Skeletal muscle satellite cell (primary cell): Measurements from ENCODE around the gene DNLZ. TPM values are rescaled to one million over a fixed set of nuclear protein-coding genes. Genes with fewer than 3 reads are reported as not detected.
"Not testable (repeated sequence)": the region's sequence is repeated elsewhere in the genome, so short reads cannot be mapped to it uniquely, and the experiment has no call there.

Source experiments
- H3K27me3 ChIP-seq: 2 replicates; pipeline ENCODE4 v1.7.0; 2013; ENCODE audit warnings: low read length; ENCODE audit not compliant: control insufficient read depth, insufficient read depth
- H3K36me3 ChIP-seq: 2 replicates; pipeline ENCODE4 v1.7.0; 2013; ENCODE audit warnings: mild to moderate bottlenecking, control low read depth, low read length; ENCODE audit not compliant: insufficient read depth
- H3K4me1 ChIP-seq: 2 replicates; pipeline ENCODE4 v1.7.0; 2013; ENCODE audit warnings: low read length; ENCODE audit not compliant: control insufficient read depth, insufficient read depth
- H3K4me2 ChIP-seq: 2 replicates; pipeline ENCODE4 v1.7.0; 2013; ENCODE audit warnings: mild to moderate bottlenecking, low read length
- H3K4me3 ChIP-seq: 2 replicates; pipeline ENCODE4 v1.7.0; 2013; ENCODE audit warnings: low read length
- H3K9ac ChIP-seq: 2 replicates; pipeline ENCODE4 v1.7.0; 2013; ENCODE audit warnings: mild to moderate bottlenecking, low read depth, low read length, moderate library complexity
- H3K9me3 ChIP-seq: replicated peaks from 2 replicates; pipeline ENCODE4 v1.7.0; 2013; ENCODE audit warnings: mild to moderate bottlenecking, control low read depth, low read length
- total RNA-seq: library from RNA; depleted of rRNA; stranded (reverse); fragments of >200 nt; gene quantifications from 2 replicates; pipeline ENCODE4 v1.2.3, GENCODE V29; 2012; rRNA removed

The DNLZ gene
- 7.6 and 10.3 TPM in 2 replicates for total RNA-seq

- H3K4me1 ChIP-seq: peaks cover 14% of the 10 kb centered on the region
- peaks cover 4% of the 10 kb centered on the region for H3K36me3 ChIP-seq
- H3K27me3 ChIP-seq: no peaks in the 10 kb centered on the region
- H3K4me3 ChIP-seq: peak within 1 kb of the TSS; percentile 97
- no peaks in the 10 kb centered on the region for H3K9me3 ChIP-seq
- peak within 1 kb of the TSS; percentile 90 for H3K4me2 ChIP-seq
- H3K9ac ChIP-seq: peak within 1 kb of the TSS; percentile 100
These were observed at the start of gene DNLZ for GRCh38 chr9:136363106-136363948. TSS of gene DNLZ (minus strand) at chr9:136363744. CDS start at chr9:136363714, 30 bp downstream.

GRCh38 chr9:136412962-136413361 lies 49.4 kb upstream of the DNLZ start:
- no peak overlapping the region for H3K9ac ChIP-seq
- H3K36me3 ChIP-seq: peaks cover 57% of the 10 kb centered on the region
- no peak overlapping the region for H3K4me3 ChIP-seq
- H3K4me2 ChIP-seq: no peak overlapping the region
- no peaks in the 10 kb centered on the region for H3K27me3 ChIP-seq
- H3K4me1 ChIP-seq: peaks cover 21% of the 10 kb centered on the region
- no peaks in the 10 kb centered on the region for H3K9me3 ChIP-seq

GRCh38 chr9:136411378-136411777 lies 47.8 kb upstream of the DNLZ start:
- Histone ChIP-seq H3K9ac (peak overlapping the region; percentile 99), H3K36me3 (peaks cover 55% of the 10 kb centered on the region), H3K4me1 (peaks cover 18% of the 10 kb centered on the region)

GRCh38 chr9:136410500-136411287 lies 47.1 kb upstream of the DNLZ start, which contains the start of the genes ENTR1 and PMPCA:
TSS of gene ENTR1 (minus strand) at chr9:136410614. CDS start at chr9:136410397, 217 bp downstream.
TSS of gene PMPCA (plus strand) at chr9:136410658. CDS start at chr9:136410669, 11 bp downstream.
- no peaks in the 10 kb centered on the region for H3K27me3 ChIP-seq
- peaks cover 51% of the 10 kb centered on the region for H3K36me3 ChIP-seq
- H3K4me2 ChIP-seq: peak within 1 kb of the TSS; percentile 89
- H3K4me1 ChIP-seq: peaks cover 18% of the 10 kb centered on the region
- H3K4me3 ChIP-seq: peak within 1 kb of the TSS; percentile 97
- no peaks in the 10 kb centered on the region for H3K9me3 ChIP-seq
- peak within 1 kb of the TSS; percentile 99 for H3K9ac ChIP-seq

More at GRCh38 chr9:136411378-136411777, 47.8 kb upstream of the DNLZ start:
- no peaks in the 10 kb centered on the region for H3K9me3 ChIP-seq
- peak overlapping the region; percentile 97 for H3K4me3 ChIP-seq
- no peaks in the 10 kb centered on the region for H3K27me3 ChIP-seq
- peak overlapping the region; percentile 88 for H3K4me2 ChIP-seq

- Histone ChIP-seq H3K4me2 (peak overlapping the region; percentile 89), H3K9ac (peak overlapping the region; percentile 90), H3K9me3 (no peaks in the 10 kb centered on the region), H3K4me1 (peaks cover 18% of the 10 kb centered on the region), H3K27me3 (no peaks in the 10 kb centered on the region), H3K4me3 (peak overlapping the region; percentile 97), H3K36me3 (peaks cover 54% of the 10 kb centered on the region)
These were observed 46.3 kb upstream of the DNLZ start for GRCh38 chr9:136409557-136410455.

- Histone ChIP-seq H3K4me1 (peaks cover 18% of the 10 kb centered on the region), H3K9me3 (no peaks in the 10 kb centered on the region), H3K27me3 (no peaks in the 10 kb centered on the region), H3K36me3 (peaks cover 44% of the 10 kb centered on the region), H3K4me2 (no peak overlapping the region), H3K9ac (no peak overlapping the region), H3K4me3 (no peak overlapping the region)
These were observed 44.4 kb upstream of the DNLZ start for GRCh38 chr9:136407911-136408310.

GRCh38 chr9:136407061-136407460 lies 43.5 kb upstream of the DNLZ start:
- H3K4me3 ChIP-seq, H3K9me3 ChIP-seq, H3K9ac ChIP-seq, H3K4me2 ChIP-seq, H3K27me3 ChIP-seq: not testable (repeated sequence)
- Histone ChIP-seq H3K36me3 (peaks cover 41% of the 10 kb centered on the region), H3K4me1 (peaks cover 15% of the 10 kb centered on the region)

GRCh38 chr9:136405904-136406303 lies 42.4 kb upstream of the DNLZ start:
- H3K4me2 ChIP-seq, H3K4me1 ChIP-seq, H3K9ac ChIP-seq, H3K4me3 ChIP-seq, H3K9me3 ChIP-seq, H3K27me3 ChIP-seq: not testable (repeated sequence)
- peaks cover 42% of the 10 kb centered on the region for H3K36me3 ChIP-seq

- H3K36me3 ChIP-seq: peaks cover 42% of the 10 kb centered on the region
- H3K4me3 ChIP-seq: no peak overlapping the region
- H3K4me1 ChIP-seq: peaks cover 12% of the 10 kb centered on the region
- no peaks in the 10 kb centered on the region for H3K27me3 ChIP-seq
- H3K9me3 ChIP-seq: no peaks in the 10 kb centered on the region
- no peak overlapping the region for H3K4me2 ChIP-seq
- H3K9ac ChIP-seq: no peak overlapping the region
These were observed 41.9 kb upstream of the DNLZ start for GRCh38 chr9:136405481-136405880.

GRCh38 chr9:136404801-136405136 lies 41.2 kb upstream of the DNLZ start:
- no peak overlapping the region for H3K9ac ChIP-seq
- no peaks in the 10 kb centered on the region for H3K9me3 ChIP-seq
- H3K4me1 ChIP-seq: peaks cover 15% of the 10 kb centered on the region
- H3K36me3 ChIP-seq: peaks cover 42% of the 10 kb centered on the region
- no peak overlapping the region for H3K4me3 ChIP-seq
- no peaks in the 10 kb centered on the region for H3K27me3 ChIP-seq
- H3K4me2 ChIP-seq: no peak overlapping the region
